GM10266 (cell line): ENCODE results near the gene ZCWPW1.
"Not testable (repeated sequence)": the region's sequence is repeated elsewhere in the genome, so short reads cannot be mapped to it uniquely, and the experiment has no call there.

Source experiments
- DNase-seq: peaks from one replicate; pipeline ENCODE4 v3.0.0; 2012; ENCODE audit errors: extremely low spot score
- CTCF ChIP-seq: IDR thresholded peaks from 2 replicates; pipeline ENCODE4 v1.5.1; 2012; ENCODE audit warnings: mild to moderate bottlenecking, low read depth; ENCODE audit not compliant: control insufficient read depth, insufficient read depth; ENCODE audit errors: missing control alignments

ZCWPW1 gene

GRCh38 chr7:100449190-100449795 is 20.8 kb upstream of the ZCWPW1 start:
- DNase-seq = no peak
- TF ChIP-seq CTCF = no peak

- not testable (repeated sequence) for DNase-seq
These were observed 18.9 kb upstream of the ZCWPW1 start for GRCh38 chr7:100447363-100447762.

- TF ChIP-seq CTCF = no peak
- DNase-seq = no peak
These were observed 17.5 kb upstream of the ZCWPW1 start for GRCh38 chr7:100446040-100446439.

GRCh38 chr7:100444311-100445278 is 16.1 kb upstream of the ZCWPW1 start:
- no peak for TF ChIP-seq CTCF
- DNase-seq = peak; percentile 5

GRCh38 chr7:100443096-100443840 is 14.8 kb upstream of the ZCWPW1 start:
- TF ChIP-seq CTCF = no peak

GRCh38 chr7:100441641-100442535 is 13.4 kb upstream of the ZCWPW1 start:
- TF ChIP-seq CTCF = no peak
- DNase-seq = no peak

More at GRCh38 chr7:100443096-100443840, 14.8 kb upstream of the ZCWPW1 start:
- no peak for DNase-seq

GRCh38 chr7:100439244-100439643 is 10.7 kb upstream of the ZCWPW1 start:
- DNase-seq = not testable (repeated sequence)

GRCh38 chr7:100438731-100439130 is 10.2 kb upstream of the ZCWPW1 start:
- DNase-seq = not testable (repeated sequence)
